ACHN (cell line): ENCODE data around the gene DGUOK.

Source experiments
- DNase-seq: peaks from one replicate; pipeline ENCODE4 v3.0.0-alpha.2; 2015
- in situ Hi-C: cut with HindIII; loops from 2 replicates; pipeline ENCODE4 v1.10.0; 2017; ENCODE audit warnings: low sequenced_read_pairs, low pct_ligation_motif_present, low pct_unique_long_range_greater_than_20kb

Gene DGUOK

DNA sequence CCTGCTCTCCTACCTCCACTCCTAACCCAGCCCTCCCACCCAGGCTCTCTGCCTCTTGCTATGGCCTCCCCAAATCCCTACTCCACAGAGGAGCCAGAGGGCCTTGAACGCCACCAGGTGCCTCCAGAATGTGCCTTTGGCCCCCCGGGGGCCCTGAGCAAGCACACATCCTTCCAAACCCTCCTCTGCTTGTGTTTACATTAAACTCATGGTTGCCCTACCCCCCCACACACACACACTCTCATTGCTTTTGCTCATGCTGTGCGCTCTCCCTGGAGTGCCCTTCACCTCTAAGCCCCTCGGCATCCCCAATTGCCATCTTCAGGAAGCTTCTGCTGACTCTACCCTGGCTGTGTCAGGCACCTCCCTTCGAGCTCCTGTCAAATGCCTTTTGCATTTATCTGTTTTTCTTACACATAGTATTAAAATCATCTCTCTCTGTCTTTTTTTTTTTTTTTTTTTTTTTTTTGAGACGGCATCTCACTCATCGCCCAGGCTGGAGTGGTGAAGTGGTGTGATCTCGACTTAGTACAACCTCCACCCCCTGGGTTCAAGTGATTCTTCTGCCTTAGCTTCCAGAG lies 41.8 kb downstream of the DGUOK start:
- in situ Hi-C loops, result no loop called here
- no peak for DNase-seq

DNA sequence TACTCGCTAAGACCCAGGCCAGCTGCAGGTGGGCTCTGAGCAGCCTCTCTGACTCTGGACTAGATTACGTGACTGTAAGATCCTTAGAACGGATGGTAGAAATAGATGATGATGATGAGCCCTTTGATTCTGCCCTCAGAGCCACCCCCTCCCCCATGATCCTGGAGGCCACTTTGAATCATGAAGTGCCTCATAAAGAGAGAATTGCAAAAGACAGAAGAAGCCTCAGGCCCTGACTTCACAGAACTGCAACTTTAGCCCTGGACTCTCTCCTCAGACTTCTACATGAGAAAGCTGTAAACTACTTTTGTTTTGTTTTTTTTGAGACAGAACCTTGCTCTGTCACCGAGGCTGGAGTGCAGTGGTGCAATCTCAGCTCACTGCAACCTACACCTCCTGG lies 42.7 kb downstream of the DGUOK start:
- in situ Hi-C loops, result no loop called here
- no peak for DNase-seq

DNA sequence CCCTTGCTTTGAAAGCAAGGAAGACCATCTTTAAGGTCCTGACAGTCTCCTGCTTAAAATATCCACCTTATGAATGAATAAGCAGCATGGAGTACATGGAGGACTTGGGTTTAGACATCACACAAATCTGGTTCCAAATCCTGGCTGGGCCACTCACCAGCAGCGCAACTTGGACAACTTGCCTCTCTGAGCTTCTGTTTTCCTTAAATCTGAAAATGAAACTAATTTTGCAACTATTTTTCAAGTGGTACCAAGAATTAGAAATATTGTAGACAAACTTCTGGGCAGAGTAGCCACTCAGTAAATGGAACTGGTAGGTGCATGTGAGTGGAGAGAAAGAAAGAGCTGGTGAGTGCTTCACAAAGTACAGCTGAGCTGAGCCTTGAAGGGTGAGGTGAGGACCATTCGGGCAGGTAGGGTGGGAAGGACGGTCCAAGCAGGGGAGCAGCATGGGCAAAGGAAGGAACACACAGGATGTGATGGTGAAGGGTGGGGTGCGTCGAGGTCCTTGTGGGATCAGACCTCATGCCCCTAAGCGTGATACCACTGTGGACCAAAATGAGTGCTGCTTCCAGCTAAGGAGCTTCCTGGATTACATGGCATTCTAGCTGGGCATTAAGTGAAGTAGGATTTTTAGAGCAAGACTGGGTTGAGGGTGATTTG lies 43.6 kb downstream of the DGUOK start:
- DNase-seq, result no peak
- in situ Hi-C loops, result no loop called here

DNA sequence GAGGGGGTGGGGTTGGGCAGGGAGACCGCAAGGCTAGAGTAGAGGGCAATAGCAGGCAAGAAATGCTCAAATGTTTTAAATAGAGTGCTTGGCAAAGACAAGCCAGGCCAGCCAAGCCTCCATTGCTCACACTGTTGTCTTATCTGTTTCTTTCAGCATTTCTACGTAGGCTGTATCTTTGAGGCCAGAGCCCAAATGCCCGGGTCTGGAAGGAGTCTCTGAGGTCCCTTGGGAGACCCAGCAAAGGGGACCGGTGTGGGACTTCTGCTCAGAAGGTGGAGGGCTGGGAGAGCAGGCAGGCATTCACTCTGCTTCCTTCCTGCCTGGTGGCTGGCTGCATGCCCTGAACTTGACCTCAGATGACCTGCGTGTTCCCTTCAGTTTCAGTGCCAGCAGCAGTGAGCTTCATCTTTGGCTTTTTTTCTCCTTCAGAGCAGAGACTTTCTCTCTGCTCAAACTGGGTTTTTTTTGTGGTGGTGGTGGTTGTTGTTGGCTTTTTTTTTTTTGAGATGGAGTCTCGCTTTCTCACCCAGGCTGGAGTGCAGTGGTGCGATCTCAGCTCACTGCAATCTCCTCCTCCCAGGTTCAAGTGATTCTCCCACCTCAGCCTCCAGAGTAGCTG lies 44.3 kb downstream of the DGUOK start:
- in situ Hi-C loops, result no loop called here
- DNase-seq, result no peak

DNA sequence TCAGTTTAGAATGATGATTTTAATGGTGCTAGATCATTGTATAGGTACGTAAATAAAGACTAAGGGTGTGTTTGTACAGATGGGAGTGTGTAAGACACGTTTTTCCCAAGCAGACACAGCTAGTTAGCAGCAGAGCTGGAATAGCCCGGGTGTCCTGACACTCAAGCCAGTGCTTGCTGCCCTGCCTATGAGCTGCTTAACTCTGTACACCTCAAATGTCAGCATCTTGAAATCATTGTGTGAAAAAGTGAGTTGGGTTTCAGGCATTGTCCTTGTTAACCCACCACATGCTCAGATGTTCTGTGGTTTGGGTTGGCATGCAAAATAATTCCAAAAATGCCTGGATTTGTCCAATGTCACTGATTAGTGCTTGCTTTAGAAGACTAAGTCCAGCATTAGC lies 45.0 kb downstream of the DGUOK start:
- in situ Hi-C loops, result no loop called here
- DNase-seq, result no peak

DNA sequence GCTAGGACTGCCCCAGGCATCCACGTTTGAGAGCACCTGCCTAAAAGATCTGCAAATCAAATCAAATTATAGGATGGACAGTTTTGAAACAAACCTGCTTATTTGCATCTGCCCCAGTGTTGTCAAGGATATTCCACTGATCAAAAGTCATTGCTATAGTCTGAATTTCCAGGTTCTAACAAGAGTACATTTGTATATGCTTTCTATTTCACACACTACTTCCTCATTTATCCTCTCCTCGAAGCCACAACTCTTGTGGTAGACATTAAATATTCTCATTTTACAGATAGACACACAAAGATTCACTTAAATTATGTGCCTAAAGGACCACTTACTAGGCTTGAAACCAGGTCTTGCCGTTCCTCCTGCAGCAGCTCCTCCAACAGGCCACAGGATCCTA lies 46.2 kb downstream of the DGUOK start:
- no peak for DNase-seq
- in situ Hi-C loops, result no loop called here

DNA sequence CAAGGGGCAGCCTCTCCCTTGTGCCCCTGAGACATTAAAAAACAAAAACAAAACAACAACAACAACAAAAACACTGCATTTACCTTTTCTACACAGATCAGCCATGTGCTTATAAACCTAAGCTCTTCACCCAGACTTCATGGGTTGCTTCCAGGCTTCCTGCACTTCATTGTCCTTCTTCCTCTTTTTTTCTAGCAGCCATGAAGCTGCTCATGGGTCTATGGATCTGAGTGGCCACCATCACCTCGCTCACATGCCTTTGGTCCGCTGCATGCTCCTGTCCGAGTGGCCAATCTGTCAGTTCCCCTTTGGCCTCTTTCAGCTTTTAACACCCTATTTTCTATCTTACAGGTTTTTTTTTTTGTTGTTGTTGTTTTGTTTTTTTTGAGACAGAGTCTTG lies 49.1 kb downstream of the DGUOK start:
- in situ Hi-C loops, result no loop called here
- DNase-seq, result no peak

DNA sequence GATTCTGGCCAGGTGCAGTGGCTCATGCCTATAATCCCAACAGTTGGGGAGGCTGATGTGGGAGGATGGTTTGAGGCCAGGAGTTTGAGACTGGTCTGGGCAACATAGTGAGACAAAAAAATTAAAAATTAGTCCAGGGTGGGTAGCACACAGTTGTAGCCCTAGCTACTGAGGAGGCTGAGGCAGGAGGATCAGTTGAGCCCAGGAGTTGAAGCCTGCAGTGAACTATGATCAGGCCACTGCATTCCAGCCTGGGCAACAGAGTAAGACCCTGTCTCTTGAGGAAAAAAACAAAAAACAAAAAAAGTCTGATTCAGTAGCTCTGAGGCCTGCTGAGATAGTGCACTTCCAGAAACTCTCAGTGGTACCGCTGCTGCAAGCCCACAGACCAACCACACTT lies 50.1 kb downstream of the DGUOK start:
- DNase-seq, result no peak

DNA sequence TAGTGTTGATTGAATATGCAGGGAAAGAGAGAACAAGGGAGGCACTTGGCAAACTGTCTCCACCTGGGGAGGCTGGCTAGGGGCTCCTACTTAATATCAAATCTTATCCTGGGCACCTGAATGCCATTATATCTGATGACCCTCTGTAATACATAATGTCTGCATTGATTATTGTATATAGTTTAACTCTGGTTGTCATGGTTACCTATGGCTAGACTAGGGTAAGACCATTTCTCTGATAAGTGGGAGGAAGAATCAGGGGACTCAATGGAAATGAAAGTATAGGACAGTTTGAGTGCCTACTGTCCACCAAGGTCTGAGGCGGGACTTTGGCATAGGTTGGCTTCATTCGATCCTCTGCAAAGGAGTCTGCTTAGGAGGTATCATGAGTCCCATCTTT lies 50.8 kb downstream of the DGUOK start:
- no peak for DNase-seq
- in situ Hi-C loops, result no loop called here

More for the DNA sequence above, 50.1 kb downstream of the DGUOK start:
- in situ Hi-C loops, result no loop called here

DNA sequence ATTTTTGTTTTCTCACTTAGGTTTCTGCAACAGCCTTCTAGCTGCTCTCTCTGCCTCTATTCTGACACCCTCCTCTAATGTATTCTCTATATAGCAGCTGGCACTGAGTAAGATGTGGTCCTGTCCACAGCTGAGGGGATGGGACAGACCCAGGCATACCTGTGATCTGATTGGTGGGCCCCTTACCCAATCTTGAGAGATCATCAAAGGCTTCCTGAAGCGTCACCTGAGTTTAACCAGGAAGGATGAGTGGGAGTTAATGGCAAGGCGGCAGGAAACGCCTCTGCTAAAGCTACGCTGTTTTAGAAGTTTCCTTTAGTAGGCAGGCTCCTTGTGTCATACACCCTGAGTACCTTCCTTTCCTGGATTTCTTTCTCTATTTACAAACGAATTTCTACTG lies 52.3 kb downstream of the DGUOK start:
- no peak for DNase-seq
- in situ Hi-C loops, result no loop called here

DNA sequence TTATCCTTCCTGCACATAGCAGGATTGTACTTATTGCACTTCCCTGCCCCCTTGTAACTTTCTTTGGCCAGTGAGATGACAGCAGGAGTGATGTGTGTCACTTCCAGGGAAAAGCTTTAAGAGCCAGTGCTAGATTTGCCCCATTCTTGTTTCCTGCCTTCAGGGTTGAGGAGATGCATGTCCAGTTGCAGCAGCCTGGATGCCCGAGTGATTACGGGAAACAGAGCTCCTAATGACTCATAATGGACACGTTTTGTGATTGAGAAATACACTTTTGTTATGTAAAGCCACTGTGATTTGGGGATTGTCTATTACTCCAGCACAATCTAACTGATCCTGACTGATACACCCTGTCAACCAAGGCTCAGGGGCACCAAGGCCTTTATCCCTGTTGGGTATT lies 53.0 kb downstream of the DGUOK start:
- in situ Hi-C loops, result no loop called here
- DNase-seq, result peak; percentile 68

DNA sequence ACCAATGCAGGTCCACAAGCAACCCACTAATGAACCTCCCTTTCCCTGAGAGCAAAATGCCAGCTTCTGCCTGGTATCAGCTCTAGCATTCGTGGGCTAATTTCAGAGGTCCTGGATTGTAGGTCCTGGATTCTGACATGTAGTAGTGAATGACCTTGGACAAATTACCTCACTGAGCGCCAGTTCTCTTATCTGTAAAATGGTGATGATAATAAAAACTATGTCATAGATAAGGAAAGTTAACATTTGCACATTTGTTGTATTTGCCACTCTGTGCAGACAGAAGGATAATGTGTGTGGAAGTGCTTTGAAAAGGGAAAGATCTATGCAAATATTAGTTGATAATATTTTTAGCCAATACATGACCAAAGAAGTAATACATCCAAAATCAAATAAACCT lies 53.9 kb downstream of the DGUOK start:
- in situ Hi-C loops, result no loop called here
- no peak for DNase-seq

DNA sequence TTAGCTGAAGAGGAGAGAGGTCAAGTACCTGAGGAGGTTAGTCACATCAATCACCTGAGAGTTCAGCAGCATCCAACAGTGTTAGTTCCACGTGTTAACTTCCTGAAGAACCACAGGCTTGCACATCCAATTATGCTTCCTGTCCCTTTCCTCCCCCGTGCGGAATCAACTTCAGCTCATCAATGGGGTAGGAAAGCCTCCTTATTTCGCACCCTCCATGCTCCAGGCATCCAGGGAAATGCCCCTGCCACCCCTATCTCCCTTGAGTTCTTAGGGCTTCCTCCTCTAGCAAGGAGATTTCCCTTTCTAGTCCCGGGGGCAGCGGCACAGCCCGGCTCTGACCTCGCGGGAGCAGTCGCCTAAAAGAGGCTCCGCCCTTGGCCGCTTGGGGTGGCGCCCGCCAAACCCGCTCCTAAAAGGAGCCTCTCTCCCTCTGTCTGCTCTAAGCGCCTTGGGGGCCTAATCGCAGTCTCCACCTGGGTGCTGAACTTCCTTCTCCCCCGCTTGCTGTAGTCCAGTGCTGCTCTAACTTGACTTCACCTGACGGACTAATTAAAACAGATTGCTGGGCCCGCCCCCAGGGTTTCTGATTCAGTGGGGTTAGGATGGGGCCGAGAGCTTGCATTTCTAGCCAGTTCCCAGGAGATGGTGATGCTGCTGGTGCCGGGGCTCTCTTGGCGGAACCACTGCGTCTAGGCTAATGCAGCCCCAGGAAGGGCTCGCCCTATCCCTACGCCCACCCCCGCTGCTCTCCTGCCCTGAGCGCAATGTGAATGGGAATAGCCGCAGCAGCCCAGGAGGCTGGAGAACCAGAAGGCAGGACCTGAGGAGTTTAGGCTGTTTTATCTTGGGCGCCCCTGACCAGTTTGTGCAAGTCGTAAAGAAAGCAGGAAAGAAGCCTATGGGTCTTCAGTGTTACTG lies 54.7 kb downstream of the DGUOK start:
- peak; percentile 79 for DNase-seq
- in situ Hi-C loops, result no loop called here

DNA sequence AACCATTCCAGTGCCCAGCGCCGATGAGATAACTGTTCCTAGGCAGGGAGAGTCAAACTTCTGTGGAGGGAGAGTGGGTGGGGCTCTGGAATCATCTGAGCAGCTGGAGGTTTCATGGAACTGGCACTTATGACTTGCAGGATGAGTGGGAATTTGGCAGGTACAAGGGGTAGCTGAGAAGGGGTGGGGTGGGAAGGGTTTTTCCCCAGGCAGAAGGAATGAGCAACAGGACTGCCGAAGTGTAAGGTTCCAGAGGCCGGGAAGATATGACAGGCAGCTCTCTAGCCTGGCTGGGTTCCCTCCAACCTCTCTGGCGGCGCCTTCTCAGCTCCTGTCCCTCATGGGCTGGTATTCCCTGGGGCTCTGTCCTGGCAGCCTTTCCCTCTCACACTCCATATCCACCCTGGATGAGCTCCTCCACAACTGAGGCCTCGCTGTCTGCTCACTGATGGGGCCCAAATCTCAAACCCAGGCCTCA lies 55.5 kb downstream of the DGUOK start:
- in situ Hi-C loops, result no loop called here
- peak; percentile 68 for DNase-seq

DNA sequence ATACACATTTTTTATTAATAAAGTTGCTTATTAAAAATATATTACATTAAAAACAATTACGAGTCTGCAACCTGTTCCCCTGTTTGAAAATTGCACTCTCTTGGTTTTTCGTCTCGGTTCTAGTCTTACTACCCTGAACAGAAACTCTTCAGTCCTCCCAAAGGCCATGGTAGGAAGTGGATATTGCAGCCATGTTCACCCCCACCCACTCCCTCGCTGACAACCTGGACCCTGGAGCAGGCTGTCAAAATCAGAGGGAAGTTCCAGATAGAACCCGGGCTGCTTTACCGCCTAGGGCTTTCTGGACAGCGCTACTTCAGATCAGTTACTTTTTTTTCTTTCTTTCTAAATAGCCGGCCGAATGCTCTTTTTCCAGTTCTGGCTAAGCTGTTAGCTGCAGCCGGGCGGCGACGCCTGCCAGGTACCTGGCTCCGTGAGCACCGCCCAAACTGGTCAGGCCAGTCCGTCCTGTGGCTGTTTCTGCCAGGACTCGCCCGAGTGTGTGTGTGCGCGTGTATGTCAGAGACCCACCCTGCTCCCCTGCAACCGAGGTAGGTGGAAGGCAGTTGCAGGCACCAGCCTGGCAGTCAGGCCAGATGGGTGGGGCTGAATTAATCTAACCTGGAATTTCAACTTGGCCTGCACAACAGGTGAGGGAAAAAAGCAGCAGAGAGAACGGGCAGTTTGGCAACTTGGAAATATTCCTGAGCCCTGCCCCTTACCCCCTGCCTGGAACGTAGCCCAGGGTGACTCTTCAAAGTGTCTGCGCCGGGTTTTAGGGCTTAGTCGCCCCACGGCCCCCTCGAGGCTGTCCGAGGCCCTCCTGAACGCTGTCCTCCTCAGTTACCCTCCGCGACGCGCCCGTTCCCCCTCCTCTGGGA lies 56.9 kb downstream of the DGUOK start:
- in situ Hi-C loops, result no loop called here
- DNase-seq, result no peak

DNA sequence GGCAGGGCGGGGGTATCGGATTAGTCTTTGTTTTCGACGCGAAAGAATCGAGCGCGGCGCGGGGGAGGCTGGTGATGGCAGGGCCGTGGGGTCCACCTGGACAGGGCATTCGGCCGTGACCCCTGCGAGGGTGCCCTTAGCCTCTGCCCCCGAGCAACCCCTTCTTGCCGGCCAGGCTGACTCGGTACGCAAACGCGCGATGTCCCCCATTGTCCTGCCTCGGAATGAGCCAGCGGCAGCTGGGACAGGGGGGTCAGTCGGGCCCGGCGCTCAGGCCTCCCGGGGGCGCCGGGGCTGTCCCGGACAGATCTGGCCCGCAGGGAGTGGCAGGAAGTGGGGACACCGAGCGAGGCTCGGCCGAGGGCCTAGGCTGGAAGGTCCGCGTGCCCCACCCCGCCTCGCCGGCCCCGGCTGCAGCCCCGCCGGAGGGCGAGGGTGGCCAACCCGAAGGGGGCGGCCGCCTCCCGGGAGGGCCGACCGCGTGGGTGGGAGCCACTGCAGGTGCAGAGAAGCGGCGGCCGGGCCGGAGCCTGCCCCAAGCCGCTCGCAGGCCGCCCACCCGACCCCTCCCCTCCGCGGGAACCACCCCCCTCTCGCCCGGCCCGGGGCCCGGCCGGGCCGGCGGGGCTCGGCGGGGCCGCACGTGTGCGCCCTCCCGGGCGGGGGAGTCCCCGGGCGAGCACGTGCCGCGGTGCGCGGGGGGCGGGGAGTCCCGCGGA lies 57.7 kb downstream of the DGUOK start, which contains the start of gene TET3:
Gene TET3 (plus strand): TSS at position 708 of the 719 bp plus-strand sequence. CDS start 1,494 bp downstream, outside the sequence.
- in situ Hi-C loops, result no loop called here
- peak; percentile 59 for DNase-seq

DNA sequence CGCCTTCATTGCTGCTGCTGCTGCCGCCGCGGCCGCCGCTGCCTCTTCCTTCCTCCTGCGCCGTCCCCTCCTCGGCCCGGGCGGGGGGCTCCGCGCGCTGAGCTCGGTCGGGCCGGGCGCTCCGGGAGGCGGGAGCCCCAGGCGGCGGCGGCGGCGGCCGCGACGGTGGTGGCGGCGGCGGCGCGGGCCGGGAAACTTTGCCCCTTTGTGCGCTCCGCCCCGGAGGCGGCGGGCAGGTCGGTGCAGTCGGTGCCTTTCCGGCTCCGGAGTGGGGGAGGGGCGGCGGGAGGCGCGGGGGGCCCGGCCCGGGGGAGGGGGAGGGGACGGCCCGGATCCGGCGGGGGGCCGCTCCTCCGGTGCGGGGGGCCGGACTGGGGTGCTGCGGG lies 58.2 kb downstream of the DGUOK start:
- in situ Hi-C loops, result no loop called here

More for the DNA sequence above, 58.2 kb downstream of the DGUOK start:
- peak; percentile 43 for DNase-seq
